ENCODE data around the gene AMT.
A peak's percentile ranks its signal among the peaks of the same experiment; 100 is the strongest.

AMT gene

GRCh38 chr3:49417516-49418120, 4.7 kb downstream of the AMT start:
- Histone ChIP-seq H3K36me3 (ENCODE audit: control insufficient read depth, low read depth, low read length) (no peaks in the 10 kb centered on the region), H3K4me1 (ENCODE audit: control insufficient read depth, low read depth, low read length) (peaks cover 2% of the 10 kb centered on the region), H3K27me3 (ENCODE audit: control insufficient read depth, insufficient read depth, low read length) (no peaks in the 10 kb centered on the region), H3K27ac (ENCODE audit: low read length) (no peak overlapping the region), H3K4me3 (ENCODE audit: low read length) (no peak overlapping the region), H3K9ac (ENCODE audit: low read length) (no peak overlapping the region), H3K9me3 (ENCODE audit: control insufficient read depth, low read depth, low read length) (no peaks in the 10 kb centered on the region)

DNA sequence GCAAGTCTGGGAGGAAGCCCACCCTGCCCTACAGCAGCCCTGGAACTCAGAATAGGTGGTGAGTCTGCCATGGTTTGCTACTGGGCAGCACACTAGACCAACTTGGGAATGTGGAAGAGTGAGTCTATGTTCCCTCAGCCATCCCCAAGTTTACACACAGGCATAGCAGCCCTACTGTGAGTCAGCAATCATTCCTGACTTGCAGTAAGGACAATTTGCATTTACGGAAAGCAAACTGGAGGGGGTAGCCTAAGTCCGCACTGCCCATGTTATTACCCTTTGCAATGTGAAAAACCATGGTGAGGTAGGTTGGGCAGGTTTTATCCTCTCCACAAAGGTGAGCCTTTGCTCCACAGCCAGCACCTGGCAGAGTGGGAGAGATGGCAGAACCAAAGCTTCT, 5.4 kb downstream of the AMT start:
- Histone ChIP-seq H3K36me3 (ENCODE audit: control insufficient read depth, low read depth, low read length) (no peaks in the 10 kb centered on the region), H3K27me3 (ENCODE audit: control insufficient read depth, insufficient read depth, low read length) (no peaks in the 10 kb centered on the region), H3K27ac (ENCODE audit: low read length) (no peak overlapping the region), H3K4me3 (ENCODE audit: low read length) (no peak overlapping the region), H3K4me1 (ENCODE audit: control insufficient read depth, low read depth, low read length) (no peaks in the 10 kb centered on the region), H3K9me3 (ENCODE audit: control insufficient read depth, low read depth, low read length) (no peaks in the 10 kb centered on the region), H3K9ac (ENCODE audit: low read length) (no peak overlapping the region)

DNA sequence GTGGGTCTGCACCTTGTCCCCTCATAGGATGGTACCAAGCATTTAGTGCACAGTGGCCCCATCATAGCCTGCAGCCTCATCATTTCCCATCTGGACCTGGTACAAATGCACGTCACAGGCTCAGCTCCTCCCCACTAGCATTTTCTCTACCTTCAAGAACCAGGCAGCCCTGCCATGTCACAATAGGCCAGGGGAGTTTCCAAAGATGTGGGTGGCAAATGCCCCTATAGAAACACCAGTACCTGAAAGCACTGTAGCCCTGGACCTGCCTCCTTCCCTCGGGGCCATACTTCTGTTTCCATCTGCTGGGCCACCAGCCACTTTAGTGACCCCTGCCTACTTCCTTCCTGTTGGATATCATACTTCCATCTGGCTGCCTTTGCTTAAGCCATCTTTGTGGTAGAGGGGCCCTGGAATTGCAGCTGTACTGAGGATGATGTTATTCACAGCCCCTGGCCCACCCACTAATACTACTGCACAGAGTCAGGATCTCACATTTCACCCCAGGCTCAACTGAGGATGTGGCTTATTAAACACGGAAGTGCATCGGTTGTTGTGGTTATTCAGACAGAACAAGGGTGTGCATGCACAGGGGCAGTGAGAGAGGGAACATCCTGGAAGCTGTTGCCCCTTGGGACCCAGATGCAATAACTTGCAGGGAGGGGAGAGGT, 6.2 kb downstream of the AMT start:
- Histone ChIP-seq H3K27ac (ENCODE audit: low read length) (no peak overlapping the region), H3K4me1 (ENCODE audit: control insufficient read depth, low read depth, low read length) (no peaks in the 10 kb centered on the region), H3K27me3 (ENCODE audit: control insufficient read depth, insufficient read depth, low read length) (no peaks in the 10 kb centered on the region), H3K9ac (ENCODE audit: low read length) (no peak overlapping the region), H3K4me3 (ENCODE audit: low read length) (no peak overlapping the region), H3K36me3 (ENCODE audit: control insufficient read depth, low read depth, low read length) (no peaks in the 10 kb centered on the region), H3K9me3 (ENCODE audit: control insufficient read depth, low read depth, low read length) (no peaks in the 10 kb centered on the region)

DNA sequence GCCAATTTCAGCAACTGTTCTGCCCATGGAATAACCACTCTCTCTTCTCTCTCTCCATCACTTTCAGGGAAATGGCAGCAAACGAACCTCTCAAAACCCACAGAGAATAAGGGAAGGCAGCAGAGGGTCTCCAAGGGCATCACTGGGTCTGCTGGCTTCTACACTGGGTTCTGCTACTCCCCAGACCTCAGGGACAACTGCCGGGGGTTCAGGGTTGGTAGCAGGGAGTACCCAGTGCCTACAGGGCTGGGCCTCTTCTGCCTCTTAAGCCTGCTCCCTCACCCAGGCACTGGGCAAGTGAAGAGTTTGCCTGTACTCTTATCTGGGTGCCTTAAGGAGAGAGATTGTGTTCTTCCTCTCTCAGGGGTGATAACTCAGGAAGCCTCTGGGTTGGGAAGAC, 7.5 kb downstream of the AMT start:
- Histone ChIP-seq H3K4me3 (ENCODE audit: low read length) (no peak overlapping the region), H3K36me3 (ENCODE audit: control insufficient read depth, low read depth, low read length) (no peaks in the 10 kb centered on the region), H3K27me3 (ENCODE audit: control insufficient read depth, insufficient read depth, low read length) (no peaks in the 10 kb centered on the region), H3K4me1 (ENCODE audit: control insufficient read depth, low read depth, low read length) (peaks cover 9% of the 10 kb centered on the region), H3K9ac (ENCODE audit: low read length) (no peak overlapping the region), H3K27ac (ENCODE audit: low read length) (no peak overlapping the region), H3K9me3 (ENCODE audit: control insufficient read depth, low read depth, low read length) (no peaks in the 10 kb centered on the region)

DNA sequence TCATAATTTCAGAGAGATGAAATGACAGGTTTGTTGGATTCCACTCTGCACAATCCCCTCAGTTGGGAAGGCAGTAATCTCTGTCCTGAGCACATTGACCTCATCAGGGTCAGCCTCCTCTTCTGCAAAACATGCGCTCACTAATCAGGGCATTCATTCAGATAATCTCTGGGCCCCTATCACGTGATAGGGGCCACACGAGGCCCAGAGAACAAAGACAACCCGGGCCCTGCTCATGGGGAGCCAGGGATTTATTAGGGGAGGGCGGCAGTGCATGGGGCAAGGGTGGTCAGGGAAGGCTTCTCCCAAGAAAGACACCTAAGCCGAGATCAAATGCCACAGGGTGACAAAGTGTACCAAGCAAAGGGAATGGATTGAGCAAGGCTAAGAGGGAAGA, 8.9 kb downstream of the AMT start:
- no peaks in the 10 kb centered on the region for H3K27me3 ChIP-seq (ENCODE audit: control insufficient read depth, insufficient read depth, low read length)
- H3K9ac ChIP-seq (ENCODE audit: low read length) = no peak overlapping the region
- no peaks in the 10 kb centered on the region for H3K9me3 ChIP-seq (ENCODE audit: control insufficient read depth, low read depth, low read length)
- H3K4me1 ChIP-seq (ENCODE audit: control insufficient read depth, low read depth, low read length) = peaks cover 13% of the 10 kb centered on the region
- no peak overlapping the region for H3K4me3 ChIP-seq (ENCODE audit: low read length)
- no peak overlapping the region for H3K27ac ChIP-seq (ENCODE audit: low read length)
- H3K36me3 ChIP-seq (ENCODE audit: control insufficient read depth, low read depth, low read length) = no peaks in the 10 kb centered on the region

GRCh38 chr3:49412632-49413337, 9.5 kb downstream of the AMT start:
- no peaks in the 10 kb centered on the region for H3K27me3 ChIP-seq (ENCODE audit: control insufficient read depth, insufficient read depth, low read length)
- H3K36me3 ChIP-seq (ENCODE audit: control insufficient read depth, low read depth, low read length) = no peaks in the 10 kb centered on the region
- H3K4me1 ChIP-seq (ENCODE audit: control insufficient read depth, low read depth, low read length) = peaks cover 13% of the 10 kb centered on the region
- peak overlapping the region; percentile 60 for H3K9ac ChIP-seq (ENCODE audit: low read length)
- peak overlapping the region; percentile 57 for H3K27ac ChIP-seq (ENCODE audit: low read length)
- H3K9me3 ChIP-seq (ENCODE audit: control insufficient read depth, low read depth, low read length) = no peaks in the 10 kb centered on the region
- peak overlapping the region; percentile 97 for H3K4me3 ChIP-seq (ENCODE audit: low read length)

DNA sequence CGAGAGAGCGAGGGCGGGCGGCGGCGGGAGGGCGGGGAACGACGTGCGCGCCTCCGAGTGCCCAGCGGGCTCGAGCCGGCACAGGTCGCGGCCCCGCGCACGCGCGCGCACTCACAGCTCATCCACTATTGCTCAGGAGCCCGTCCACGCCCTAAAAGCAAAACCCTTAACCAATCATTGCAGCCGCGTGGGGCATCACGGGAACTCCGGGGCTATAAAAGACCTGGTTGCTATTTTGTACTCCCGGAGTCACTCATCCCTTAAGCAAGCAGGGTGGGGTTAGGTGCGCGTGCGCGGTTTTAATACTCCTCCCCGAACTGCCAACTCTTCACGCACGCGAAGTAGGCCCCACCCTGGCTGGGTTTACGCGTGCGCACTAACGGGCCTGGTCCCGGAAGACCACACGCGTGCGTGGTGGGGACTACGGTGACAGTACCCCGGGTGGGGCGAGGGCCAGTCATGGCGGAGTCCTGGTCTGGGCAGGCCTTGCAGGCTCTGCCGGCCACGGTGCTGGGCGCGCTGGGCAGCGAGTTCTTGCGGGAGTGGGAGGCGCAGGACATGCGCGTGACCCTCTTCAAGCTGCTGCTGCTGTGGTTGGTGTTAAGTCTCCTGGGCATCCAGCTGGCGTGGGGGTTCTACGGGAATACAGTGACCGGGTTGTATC, 10.2 kb downstream of the AMT start, which contains the start of the genes RHOA and TCTA:
Gene RHOA, minus strand, starts transcription at position 9 of the 664 bp plus-strand sequence. CDS start 36,387 bp downstream, outside the sequence.
Gene TCTA, plus strand, starts transcription at position 456 of the 664 bp plus-strand sequence. Its CDS starts 4 bp downstream, at position 460.
- peaks cover 13% of the 10 kb centered on the region for H3K4me1 ChIP-seq (ENCODE audit: control insufficient read depth, low read depth, low read length)
- H3K27ac ChIP-seq (ENCODE audit: low read length) = peak within 1 kb of the TSS; percentile 57
- H3K27me3 ChIP-seq (ENCODE audit: control insufficient read depth, insufficient read depth, low read length) = no peaks in the 10 kb centered on the region
- no peaks in the 10 kb centered on the region for H3K9me3 ChIP-seq (ENCODE audit: control insufficient read depth, low read depth, low read length)
- H3K9ac ChIP-seq (ENCODE audit: low read length) = peak within 1 kb of the TSS; percentile 82
- peak within 1 kb of the TSS; percentile 97 for H3K4me3 ChIP-seq (ENCODE audit: low read length)
- no peaks in the 10 kb centered on the region for H3K36me3 ChIP-seq (ENCODE audit: control insufficient read depth, low read depth, low read length)

- H3K9ac ChIP-seq (ENCODE audit: low read length) = peak overlapping the region; percentile 82
- peak overlapping the region; percentile 18 for H3K27ac ChIP-seq (ENCODE audit: low read length)
- H3K27me3 ChIP-seq (ENCODE audit: control insufficient read depth, insufficient read depth, low read length) = no peaks in the 10 kb centered on the region
- H3K4me1 ChIP-seq (ENCODE audit: control insufficient read depth, low read depth, low read length) = peaks cover 13% of the 10 kb centered on the region
- no peaks in the 10 kb centered on the region for H3K36me3 ChIP-seq (ENCODE audit: control insufficient read depth, low read depth, low read length)
- peak overlapping the region; percentile 97 for H3K4me3 ChIP-seq (ENCODE audit: low read length)
- H3K9me3 ChIP-seq (ENCODE audit: control insufficient read depth, low read depth, low read length) = no peaks in the 10 kb centered on the region
Measured at GRCh38 chr3:49411535-49411967, 10.7 kb downstream of the AMT start.

GRCh38 chr3:49410846-49411534, 11.3 kb downstream of the AMT start:
- Histone ChIP-seq H3K9me3 (ENCODE audit: control insufficient read depth, low read depth, low read length) (no peaks in the 10 kb centered on the region), H3K36me3 (ENCODE audit: control insufficient read depth, low read depth, low read length) (no peaks in the 10 kb centered on the region), H3K4me3 (ENCODE audit: low read length) (peak overlapping the region; percentile 97), H3K9ac (ENCODE audit: low read length) (peak overlapping the region; percentile 82), H3K4me1 (ENCODE audit: control insufficient read depth, low read depth, low read length) (peaks cover 13% of the 10 kb centered on the region), H3K27ac (ENCODE audit: low read length) (peak overlapping the region; percentile 18), H3K27me3 (ENCODE audit: control insufficient read depth, insufficient read depth, low read length) (no peaks in the 10 kb centered on the region)

DNA sequence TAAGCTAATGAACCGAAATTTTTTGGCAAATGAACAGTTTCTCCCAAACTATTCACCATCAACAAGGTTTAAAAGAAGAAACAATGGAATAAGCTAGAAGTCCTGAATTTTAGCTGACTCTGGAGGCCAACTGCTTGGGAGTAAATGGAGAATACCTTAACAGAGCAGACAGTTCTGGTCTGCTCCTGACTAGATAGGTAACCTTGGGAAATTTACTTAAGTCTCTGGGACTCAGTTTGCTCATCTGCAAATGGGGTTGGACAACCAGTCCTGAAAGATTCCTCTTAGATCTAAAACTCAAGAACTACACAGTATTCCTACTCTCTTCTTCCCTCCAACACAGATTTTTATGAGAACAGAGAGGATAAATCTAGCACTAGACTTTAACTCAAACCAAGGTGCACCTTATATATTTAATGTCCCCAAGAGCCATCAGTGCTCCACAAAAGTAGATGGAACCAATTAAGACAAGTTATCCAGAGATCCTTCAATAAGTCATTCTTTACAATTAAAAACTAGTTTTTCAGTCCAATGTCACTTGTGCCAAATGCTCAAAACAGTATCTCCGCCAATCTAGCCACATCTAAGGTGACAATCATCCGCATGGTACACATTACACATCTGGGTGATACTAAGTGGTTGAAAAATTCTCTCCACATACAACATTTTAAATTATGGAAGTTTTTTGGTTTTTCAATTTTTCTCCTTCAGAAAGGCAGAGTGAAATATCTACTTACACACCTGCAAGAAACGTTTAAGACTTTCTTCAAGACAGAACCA, 12.0 kb downstream of the AMT start:
- H3K27ac ChIP-seq (ENCODE audit: low read length) = no peak overlapping the region
- no peaks in the 10 kb centered on the region for H3K27me3 ChIP-seq (ENCODE audit: control insufficient read depth, insufficient read depth, low read length)
- no peaks in the 10 kb centered on the region for H3K36me3 ChIP-seq (ENCODE audit: control insufficient read depth, low read depth, low read length)
- H3K9me3 ChIP-seq (ENCODE audit: control insufficient read depth, low read depth, low read length) = no peaks in the 10 kb centered on the region
- peak overlapping the region; percentile 97 for H3K4me3 ChIP-seq (ENCODE audit: low read length)
- H3K4me1 ChIP-seq (ENCODE audit: control insufficient read depth, low read depth, low read length) = peaks cover 13% of the 10 kb centered on the region
- peak overlapping the region; percentile 82 for H3K9ac ChIP-seq (ENCODE audit: low read length)
